SJCRH30 (cell line): ENCODE results near the gene FYN. TPM values are rescaled to one million over a fixed set of nuclear protein-coding genes. Genes with fewer than 3 reads are reported as not detected.
A peak's percentile ranks its signal among the peaks of the same experiment; 100 is the strongest.

ENCODE experiments used
- DNase-seq, 2 experiments: peaks; one replicate each; pipeline ENCODE4 v3.0.0-alpha.2; 2015 to 2020
- H3K27ac ChIP-seq: fragments of 250-450 bp; sonication (Bioruptor Pico); 2 replicates; pipeline ENCODE4 v1.5.1; 2020; ENCODE audit warnings: mild to moderate bottlenecking, moderate library complexity
- H3K27me3 ChIP-seq: fragments of 250-450 bp; sonication (Bioruptor Pico); 2 replicates; pipeline ENCODE4 v1.5.1; 2020; ENCODE audit warnings: mild to moderate bottlenecking, moderate library complexity
- H3K36me3 ChIP-seq: fragments of 250-450 bp; sonication (Bioruptor Pico); 2 replicates; pipeline ENCODE4 v1.5.1; 2020; ENCODE audit warnings: mild to moderate bottlenecking, moderate library complexity
- H3K4me1 ChIP-seq: fragments of 250-450 bp; sonication (Bioruptor Pico); 2 replicates; pipeline ENCODE4 v1.5.1; 2020; ENCODE audit warnings: mild to moderate bottlenecking, moderate library complexity
- H3K4me3 ChIP-seq: fragments of 250-450 bp; sonication (Bioruptor Pico); 2 replicates; pipeline ENCODE4 v1.5.1; 2020; ENCODE audit warnings: mild to moderate bottlenecking, moderate library complexity
- H3K9me3 ChIP-seq: fragments of 250-450 bp; sonication (Bioruptor Pico); replicated peaks from 2 replicates; pipeline ENCODE4 v1.5.1; 2020; ENCODE audit warnings: mild to moderate bottlenecking, moderate library complexity
- total RNA-seq: library from RNA; depleted of rRNA; stranded (reverse); fragments of >200 nt; shearing (Covaris generic); gene quantifications from 2 replicates; pipeline ENCODE4 v1.2.3, GENCODE V29; 2014; rRNA removed

Gene FYN
- total RNA-seq, 1 experiment from 2014 or later: 57.1 TPM

- peaks cover 9% of the 10 kb centered on the region; the same call in 1 of the 2 replicates for H3K4me1 ChIP-seq
- H3K4me3 ChIP-seq: no peak overlapping the region
- H3K9me3 ChIP-seq: no peaks in the 10 kb centered on the region
- H3K27me3 ChIP-seq: no peaks in the 10 kb centered on the region
- DNase-seq: no peak
- no peak overlapping the region for H3K27ac ChIP-seq
- no peaks in the 10 kb centered on the region for H3K36me3 ChIP-seq
These were observed 254.8 kb downstream of the FYN start for GRCh38 chr6:111618407-111618806.

DNA sequence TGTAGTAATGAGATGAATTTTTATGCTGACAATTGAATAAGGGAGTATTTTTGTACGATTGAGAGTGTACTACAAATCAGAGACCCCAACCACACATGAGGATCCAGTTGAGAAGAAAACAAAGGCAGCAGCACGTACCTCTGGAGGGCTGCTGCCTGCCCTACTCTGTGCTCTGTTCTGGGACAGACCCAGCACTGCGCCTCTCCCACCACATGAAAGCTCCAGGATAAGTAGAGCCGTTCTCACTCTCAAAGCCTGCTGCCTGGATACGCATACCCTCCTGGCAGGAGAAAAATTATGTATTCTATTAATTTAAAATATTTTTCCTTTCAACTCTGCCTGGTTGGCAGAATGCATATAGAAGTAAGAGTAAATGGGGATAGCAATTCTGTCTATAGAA is 256.1 kb downstream of the FYN start:
- no peak overlapping the region for H3K27ac ChIP-seq
- no peaks in the 10 kb centered on the region for H3K27me3 ChIP-seq
- no peaks in the 10 kb centered on the region for H3K36me3 ChIP-seq
- peaks cover 9% of the 10 kb centered on the region; the same call in 1 of the 2 replicates for H3K4me1 ChIP-seq
- H3K9me3 ChIP-seq: no peaks in the 10 kb centered on the region
- DNase-seq: no peak
- no peak overlapping the region for H3K4me3 ChIP-seq

DNA sequence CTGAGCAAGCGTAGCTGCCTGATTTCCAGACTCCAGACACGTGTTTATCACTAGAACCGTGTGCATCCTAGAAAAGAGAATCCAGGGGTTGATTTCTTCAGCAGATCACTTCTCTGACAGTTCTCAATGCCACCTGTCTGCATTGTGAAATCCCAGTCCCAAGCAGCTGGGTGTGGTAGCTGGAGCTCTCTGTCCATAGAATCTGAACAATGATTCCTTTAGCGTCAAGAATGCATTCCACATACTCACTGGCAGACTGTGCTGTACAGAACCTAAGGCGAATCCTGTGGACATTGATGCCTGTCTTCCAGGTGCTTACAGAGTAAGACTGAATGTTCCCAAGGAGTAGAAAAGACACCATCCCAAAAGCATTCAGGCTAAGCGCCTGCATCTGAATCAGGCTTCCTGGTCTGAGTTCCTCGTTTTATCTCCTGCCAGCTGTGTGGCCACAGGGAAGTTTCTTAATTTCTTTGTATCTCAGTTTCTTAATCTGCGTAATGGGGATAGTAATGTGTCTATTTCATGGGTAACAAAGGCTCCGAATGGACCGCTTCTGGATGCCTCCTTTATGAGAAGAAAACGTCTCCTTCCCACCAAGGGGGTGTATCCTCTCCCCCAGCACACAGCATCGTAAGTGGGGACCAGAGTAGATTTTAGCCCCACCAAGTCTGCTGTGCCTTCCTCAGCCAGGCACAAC is 257.2 kb downstream of the FYN start:
- peaks cover 9% of the 10 kb centered on the region; the same call in 1 of the 2 replicates for H3K4me1 ChIP-seq
- H3K36me3 ChIP-seq: no peaks in the 10 kb centered on the region
- DNase-seq: peak; percentile 56 to 70
- no peak overlapping the region; the same call in 1 of the 2 replicates for H3K27ac ChIP-seq
- H3K27me3 ChIP-seq: no peaks in the 10 kb centered on the region
- no peaks in the 10 kb centered on the region for H3K9me3 ChIP-seq
- no peak overlapping the region for H3K4me3 ChIP-seq

DNA sequence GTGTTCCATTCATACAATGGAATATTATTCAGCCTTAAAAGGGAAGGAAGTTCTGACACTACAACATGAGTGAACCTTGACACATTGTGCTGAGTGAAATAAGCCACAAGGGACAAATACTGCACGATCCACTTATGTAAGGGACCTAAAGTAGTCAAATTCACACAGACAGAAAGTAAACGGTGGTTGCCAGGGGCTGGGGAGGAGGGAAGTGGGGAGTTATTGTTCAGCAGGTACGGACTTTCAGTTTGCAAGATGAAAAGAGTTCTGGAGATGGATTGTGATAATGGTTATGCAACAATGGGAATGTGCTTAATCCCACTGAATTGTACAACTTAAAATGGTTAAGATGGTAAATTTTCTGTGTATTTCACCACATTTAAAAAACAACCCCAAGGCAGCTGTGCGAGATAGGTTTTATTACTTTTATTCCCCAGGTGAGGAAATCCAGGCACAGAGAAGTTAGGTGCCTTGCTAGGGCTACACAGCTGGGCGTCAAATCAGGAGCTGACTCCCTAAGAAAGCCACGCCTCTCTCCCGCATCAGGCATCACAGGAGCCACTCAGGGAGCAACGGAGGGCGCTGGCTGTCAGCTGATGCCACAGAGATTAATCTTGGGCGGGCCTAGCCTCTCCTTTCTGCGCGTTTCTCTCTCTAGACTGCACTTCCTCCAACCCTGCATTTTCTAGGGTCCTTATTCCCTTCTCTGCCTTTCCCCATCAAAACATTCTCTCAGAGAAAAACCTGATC is 258.2 kb downstream of the FYN start:
- peaks cover 9% of the 10 kb centered on the region; the same call in 1 of the 2 replicates for H3K4me1 ChIP-seq
- H3K9me3 ChIP-seq: no peaks in the 10 kb centered on the region
- peak; percentile 80 to 87 for DNase-seq
- no peak overlapping the region; the same call in 1 of the 2 replicates for H3K27ac ChIP-seq
- H3K36me3 ChIP-seq: no peaks in the 10 kb centered on the region
- no peaks in the 10 kb centered on the region for H3K27me3 ChIP-seq
- H3K4me3 ChIP-seq: peak overlapping the region; percentile 29

DNA sequence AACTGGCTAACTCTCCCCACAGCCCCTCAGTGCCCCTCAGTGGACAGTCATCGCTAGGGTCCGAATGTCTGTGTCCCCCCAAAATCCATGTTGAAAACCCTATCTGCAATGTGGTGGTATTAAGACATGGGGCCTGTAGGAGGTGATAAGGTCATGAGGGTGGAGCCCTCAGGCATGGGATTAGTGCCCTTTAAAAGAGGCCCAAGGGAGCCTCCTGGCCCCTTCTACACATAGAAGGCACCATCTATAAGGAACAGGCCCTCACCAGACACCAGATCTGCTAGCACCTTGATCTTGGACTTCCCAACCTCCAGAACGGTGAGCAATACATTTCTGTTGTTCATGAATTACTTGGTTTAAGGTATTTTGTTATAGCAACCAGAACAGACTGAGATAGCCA is 260.9 kb downstream of the FYN start:
- no peak overlapping the region for H3K27ac ChIP-seq
- H3K9me3 ChIP-seq: no peaks in the 10 kb centered on the region
- peaks cover 9% of the 10 kb centered on the region; the same call in 1 of the 2 replicates for H3K4me1 ChIP-seq
- no peak overlapping the region for H3K4me3 ChIP-seq
- DNase-seq: no peak
- no peaks in the 10 kb centered on the region for H3K27me3 ChIP-seq
- H3K36me3 ChIP-seq: no peaks in the 10 kb centered on the region

GRCh38 chr6:111610548-111611172 is 262.6 kb downstream of the FYN start:
- no peak for DNase-seq
- Histone ChIP-seq H3K27me3 (no peaks in the 10 kb centered on the region), H3K27ac (no peak overlapping the region), H3K4me3 (no peak overlapping the region), H3K4me1 (peaks cover 9% of the 10 kb centered on the region; the same call in 1 of the 2 replicates), H3K36me3 (no peaks in the 10 kb centered on the region), H3K9me3 (no peaks in the 10 kb centered on the region)

Other genes with a start within 250 kb of the FYN start
- not detected in 2 replicates for gene CCN6, start 180.7 kb upstream of the FYN start, total RNA-seq
- 71.3 and 84.5 TPM in 2 replicates for gene TUBE1, start 214.0 kb upstream of the FYN start, total RNA-seq
- gene FAM229B, start 214.1 kb upstream of the FYN start, total RNA-seq: 53.3 and 53.4 TPM in 2 replicates